GM12873 (cell line): ENCODE results near the gene LRRC63.
A peak's percentile ranks its signal among the peaks of the same experiment; 100 is the strongest.

Experiments used
- CTCF ChIP-seq: IDR thresholded peaks from 2 replicates; pipeline ENCODE4 v1.5.1; 2012; ENCODE audit warnings: low read depth, mild to moderate bottlenecking, moderate library complexity, low read length, control low read depth; ENCODE audit not compliant: insufficient read depth; ENCODE audit errors: missing control alignments

LRRC63 gene

GRCh38 chr13:46278474-46278873 is 66.7 kb downstream of the LRRC63 start:
- TF ChIP-seq CTCF = no peak

- TF ChIP-seq CTCF = no peak
Measured at GRCh38 chr13:46281779-46282178, 70.1 kb downstream of the LRRC63 start.

GRCh38 chr13:46286972-46287371 is 75.2 kb downstream of the LRRC63 start:
- TF ChIP-seq CTCF = no peak

- TF ChIP-seq CTCF = peak; percentile 89
Measured at GRCh38 chr13:46288570-46289259, 77.0 kb downstream of the LRRC63 start.

- TF ChIP-seq CTCF = no peak
Measured at GRCh38 chr13:46289260-46289955, 77.7 kb downstream of the LRRC63 start.

- no peak for TF ChIP-seq CTCF
Measured at GRCh38 chr13:46290434-46290833, 78.7 kb downstream of the LRRC63 start.

- no peak for TF ChIP-seq CTCF
Measured at GRCh38 chr13:46293436-46293835, 81.7 kb downstream of the LRRC63 start.
